ENCODE results near the gene ZNF488. TPM values are rescaled to one million over a fixed set of nuclear protein-coding genes. Genes with fewer than 3 reads are reported as not detected.

The ZNF488 gene
- total RNA-seq, 1 donor from 2014 or later: 0.41 TPM

DNA sequence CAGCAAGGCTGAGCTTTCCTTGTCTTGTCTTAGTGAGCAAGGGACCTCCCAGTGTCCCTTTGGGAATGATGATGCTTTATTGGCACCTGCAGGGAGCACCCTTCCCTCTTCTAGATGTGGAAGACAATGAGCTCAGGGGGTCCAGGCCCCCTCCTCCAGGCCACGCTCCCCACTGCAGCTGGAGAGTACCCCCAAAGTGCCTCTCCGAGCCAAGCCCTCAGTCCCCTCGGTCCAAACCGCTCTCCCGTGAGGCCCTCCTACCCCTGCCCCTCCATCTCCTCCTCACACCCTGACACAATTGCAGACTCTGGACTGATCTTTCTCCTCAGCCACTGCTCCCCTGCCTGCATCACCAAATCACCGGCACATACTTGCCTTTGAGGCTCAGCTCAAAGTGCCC, 19.2 kb downstream of the ZNF488 start:
- Histone ChIP-seq H3K4me3 (no peak overlapping the region), H3K9me3 (no peaks in the 10 kb centered on the region), H3K4me1 (no peaks in the 10 kb centered on the region), H3K27me3 (no peaks in the 10 kb centered on the region), H3K36me3 (no peaks in the 10 kb centered on the region), H3K27ac (no peak overlapping the region)
- ATAC-seq: no peak
- no peak for DNase-seq
- TF ChIP-seq, protein P1, sequence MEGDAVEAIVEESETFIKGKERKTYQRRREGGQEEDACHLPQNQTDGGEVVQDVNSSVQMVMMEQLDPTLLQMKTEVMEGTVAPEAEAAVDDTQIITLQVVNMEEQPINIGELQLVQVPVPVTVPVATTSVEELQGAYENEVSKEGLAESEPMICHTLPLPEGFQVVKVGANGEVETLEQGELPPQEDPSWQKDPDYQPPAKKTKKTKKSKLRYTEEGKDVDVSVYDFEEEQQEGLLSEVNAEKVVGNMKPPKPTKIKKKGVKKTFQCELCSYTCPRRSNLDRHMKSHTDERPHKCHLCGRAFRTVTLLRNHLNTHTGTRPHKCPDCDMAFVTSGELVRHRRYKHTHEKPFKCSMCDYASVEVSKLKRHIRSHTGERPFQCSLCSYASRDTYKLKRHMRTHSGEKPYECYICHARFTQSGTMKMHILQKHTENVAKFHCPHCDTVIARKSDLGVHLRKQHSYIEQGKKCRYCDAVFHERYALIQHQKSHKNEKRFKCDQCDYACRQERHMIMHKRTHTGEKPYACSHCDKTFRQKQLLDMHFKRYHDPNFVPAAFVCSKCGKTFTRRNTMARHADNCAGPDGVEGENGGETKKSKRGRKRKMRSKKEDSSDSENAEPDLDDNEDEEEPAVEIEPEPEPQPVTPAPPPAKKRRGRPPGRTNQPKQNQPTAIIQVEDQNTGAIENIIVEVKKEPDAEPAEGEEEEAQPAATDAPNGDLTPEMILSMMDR (IDR thresholded peaks at IDR 0.05): no peak
- intact Hi-C loops (cut with DNase I): no loop called here

DNA sequence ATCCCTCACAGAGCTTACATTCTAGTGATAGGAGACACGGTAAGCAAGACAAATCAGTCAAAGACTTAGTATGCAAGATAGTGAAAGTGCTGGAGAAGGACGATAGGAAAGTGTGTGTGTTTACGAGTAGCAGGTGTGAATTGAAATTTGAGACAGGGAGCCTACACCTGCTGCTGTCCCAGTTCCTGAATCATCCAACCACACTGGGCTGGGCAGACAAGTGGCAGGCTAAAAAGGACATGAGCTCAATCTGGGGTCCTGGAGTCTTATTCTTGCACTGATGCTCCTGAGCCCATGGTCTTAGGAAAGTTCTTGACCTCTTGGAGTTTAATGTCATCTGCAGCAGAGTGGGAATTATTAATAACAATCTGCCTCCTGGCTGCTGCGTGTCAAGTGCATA, 19.7 kb downstream of the ZNF488 start:
- H3K4me1 ChIP-seq: no peaks in the 10 kb centered on the region
- no peak overlapping the region for H3K4me3 ChIP-seq
- intact Hi-C loops (cut with DNase I): no loop called here
- H3K27me3 ChIP-seq: no peaks in the 10 kb centered on the region
- ATAC-seq (no peak), DNase-seq (no peak)
- H3K36me3 ChIP-seq: no peaks in the 10 kb centered on the region
- TF ChIP-seq, protein P1 (IDR thresholded peaks at IDR 0.05): no peak
- H3K27ac ChIP-seq: no peak overlapping the region
- H3K9me3 ChIP-seq: no peaks in the 10 kb centered on the region

DNA sequence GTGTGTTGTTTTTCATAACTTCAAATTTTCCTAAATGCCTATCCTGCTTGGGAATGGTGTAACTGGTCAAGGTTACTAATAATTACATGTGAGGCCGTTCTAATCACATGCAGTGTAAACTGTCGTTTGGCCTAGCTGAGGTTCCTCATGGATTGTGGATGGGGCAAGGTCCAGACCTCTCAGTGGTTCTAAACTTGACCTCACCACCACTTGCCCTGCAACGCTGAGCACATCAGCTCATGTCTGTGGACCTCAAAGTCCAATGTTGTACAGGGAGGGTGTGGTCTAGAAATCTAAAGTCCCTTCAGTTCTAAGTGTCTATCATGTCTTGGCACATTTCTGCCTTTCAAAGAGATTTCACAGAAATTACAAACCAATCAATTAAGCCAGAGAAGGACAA, 20.3 kb downstream of the ZNF488 start:
- Histone ChIP-seq H3K27ac (no peak overlapping the region), H3K9me3 (no peaks in the 10 kb centered on the region), H3K4me3 (no peak overlapping the region), H3K36me3 (no peaks in the 10 kb centered on the region), H3K4me1 (no peaks in the 10 kb centered on the region), H3K27me3 (no peaks in the 10 kb centered on the region)
- DNase-seq (peak; percentile 1), ATAC-seq (no peak)
- intact Hi-C loops (cut with DNase I): no loop called here
- TF ChIP-seq, protein P1 (IDR thresholded peaks at IDR 0.05): no peak

DNA sequence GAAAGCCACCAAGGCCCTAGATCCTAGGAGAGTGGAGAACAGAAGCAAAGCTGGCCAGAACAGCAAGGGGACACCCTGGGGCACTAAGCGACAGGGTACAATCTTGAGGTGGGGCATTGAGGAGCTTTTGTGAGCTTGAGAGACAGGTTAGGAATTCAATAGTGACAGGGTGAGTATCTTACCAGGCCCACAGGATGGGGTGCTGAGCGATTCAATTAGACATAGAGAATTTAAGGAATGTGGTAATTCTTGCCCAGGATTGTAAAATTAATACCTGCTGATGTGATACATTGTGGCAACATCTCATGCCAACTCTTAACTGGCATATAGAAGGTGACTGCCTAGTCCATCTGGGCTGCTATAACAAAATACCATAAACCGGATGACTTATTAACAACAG, 21.9 kb downstream of the ZNF488 start:
- Histone ChIP-seq H3K4me1 (no peaks in the 10 kb centered on the region), H3K27ac (no peak overlapping the region), H3K27me3 (no peaks in the 10 kb centered on the region), H3K36me3 (no peaks in the 10 kb centered on the region), H3K9me3 (no peaks in the 10 kb centered on the region), H3K4me3 (no peak overlapping the region)
- intact Hi-C loops (cut with DNase I): no loop called here
- DNase-seq (peak; percentile 2), ATAC-seq (no peak)
- TF ChIP-seq, protein P1 (IDR thresholded peaks at IDR 0.05): no peak

DNA sequence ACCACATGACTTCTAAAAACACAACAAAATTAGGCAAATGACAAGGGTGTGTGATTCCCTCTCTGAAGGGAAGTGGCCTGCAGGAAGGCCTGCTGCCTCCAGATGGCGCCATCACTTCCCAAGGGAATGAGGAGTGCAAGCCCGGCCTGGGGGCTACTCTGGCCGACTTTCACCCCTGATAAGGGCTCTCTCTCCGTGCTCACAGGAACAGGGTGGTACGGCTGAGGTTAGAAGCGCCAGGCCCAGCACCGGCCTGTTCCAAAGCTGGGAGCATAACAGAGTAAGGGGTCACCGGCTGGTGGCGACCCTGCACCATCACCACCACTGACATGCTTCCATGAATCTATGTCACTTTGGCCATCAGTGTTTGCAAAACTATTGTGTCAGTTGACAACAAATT, 22.8 kb downstream of the ZNF488 start:
- H3K4me1 ChIP-seq: no peaks in the 10 kb centered on the region
- ATAC-seq: peak; percentile 67
- no peaks in the 10 kb centered on the region for H3K27me3 ChIP-seq
- intact Hi-C loops (cut with DNase I): no loop called here
- H3K36me3 ChIP-seq: no peaks in the 10 kb centered on the region
- no peaks in the 10 kb centered on the region for H3K9me3 ChIP-seq
- TF ChIP-seq, protein P1 (IDR thresholded peaks at IDR 0.05): peak; percentile 70
- no peak overlapping the region for H3K4me3 ChIP-seq
- no peak for DNase-seq
- H3K27ac ChIP-seq: no peak overlapping the region

DNA sequence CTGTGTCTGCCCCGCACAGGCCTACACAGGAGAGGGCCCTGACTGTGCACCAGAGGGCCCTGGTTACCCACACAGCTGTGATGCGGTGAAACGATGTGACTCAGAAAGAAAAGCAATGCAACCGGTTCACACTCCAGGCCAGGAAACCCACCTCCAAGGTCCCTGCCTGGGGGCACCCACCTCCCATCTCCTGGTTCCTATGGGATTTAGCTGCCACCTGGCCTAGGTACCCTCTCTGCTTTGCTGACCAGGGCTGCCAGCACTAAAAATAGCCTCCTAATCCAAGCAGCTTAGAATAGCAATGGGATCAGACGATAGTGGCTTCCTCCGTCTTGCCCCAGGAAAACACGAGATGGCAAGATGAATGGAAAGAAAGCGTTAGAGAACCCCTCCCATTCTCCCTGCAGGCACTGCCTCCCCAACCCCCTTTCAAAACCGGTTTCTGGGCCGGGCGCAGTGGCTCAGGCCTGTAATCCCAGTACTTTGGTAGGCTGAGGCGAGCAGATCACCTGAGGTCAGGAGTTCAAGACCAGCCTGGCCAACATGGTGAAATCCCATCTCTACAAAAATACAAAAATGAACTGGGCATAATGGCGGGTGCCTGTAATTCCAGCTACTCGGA, 23.6 kb downstream of the ZNF488 start:
- Histone ChIP-seq H3K36me3 (no peaks in the 10 kb centered on the region), H3K4me1 (no peaks in the 10 kb centered on the region), H3K4me3 (no peak overlapping the region), H3K27me3 (no peaks in the 10 kb centered on the region), H3K9me3 (no peaks in the 10 kb centered on the region), H3K27ac (no peak overlapping the region)
- intact Hi-C loops (cut with DNase I): no loop called here
- TF ChIP-seq, protein P1 (IDR thresholded peaks at IDR 0.05): no peak
- ATAC-seq (no peak), DNase-seq (no peak)

Measured in upper lobe of right lung (tissue), 1 donor.